ENCODE measurements around the gene MLEC.
"Not testable (repeated sequence)": the region's sequence is repeated elsewhere in the genome, so short reads cannot be mapped to it uniquely, and the experiment has no call there.

The MLEC gene

GRCh38 chr12:120663741-120664140 lies 23.2 kb upstream of the MLEC start:
- DNase-seq = no peak

GRCh38 chr12:120666571-120667390 lies 20.2 kb upstream of the MLEC start:
- DNase-seq = no peak

- no peak for DNase-seq
These were observed 18.7 kb upstream of the MLEC start for GRCh38 chr12:120668091-120668867.

- DNase-seq = no peak
These were observed 17.8 kb upstream of the MLEC start for GRCh38 chr12:120668868-120669840.

GRCh38 chr12:120670237-120670636 lies 16.7 kb upstream of the MLEC start:
- DNase-seq = not testable (repeated sequence)

GRCh38 chr12:120670667-120671066 lies 16.3 kb upstream of the MLEC start:
- DNase-seq = no peak

GRCh38 chr12:120674097-120674636 lies 12.8 kb upstream of the MLEC start:
- DNase-seq = no peak

- no peak for DNase-seq
These were observed 9.0 kb upstream of the MLEC start for GRCh38 chr12:120677765-120678473.

- DNase-seq = no peak
These were observed 8.4 kb upstream of the MLEC start for GRCh38 chr12:120678572-120678971.

GRCh38 chr12:120680165-120680738 lies 6.7 kb upstream of the MLEC start:
- no peak for DNase-seq

- DNase-seq = no peak
These were observed 2.4 kb upstream of the MLEC start for GRCh38 chr12:120684523-120684932.

GRCh38 chr12:120685522-120685921 lies 1.4 kb upstream of the MLEC start:
- no peak for DNase-seq

GRCh38 chr12:120686151-120686689 lies 729 bp upstream of the MLEC start:
- DNase-seq = peak; percentile 97

- peak; percentile 54 for DNase-seq
These were observed 785 bp downstream of the MLEC start for GRCh38 chr12:120687578-120688289.

- DNase-seq = no peak
These were observed 1.6 kb downstream of the MLEC start for GRCh38 chr12:120688527-120689071.

GRCh38 chr12:120689397-120690082 lies 2.6 kb downstream of the MLEC start:
- DNase-seq = no peak

- DNase-seq = no peak
These were observed 3.1 kb downstream of the MLEC start for GRCh38 chr12:120690083-120690450.

- DNase-seq = no peak
These were observed 4.0 kb downstream of the MLEC start for GRCh38 chr12:120690978-120691377.

- no peak for DNase-seq
These were observed 5.6 kb downstream of the MLEC start for GRCh38 chr12:120692524-120693033.

All from activated naive CD4-positive, alpha-beta T cell treated with Interleukin-2 at 50 U/mL for 16 hours (primary cell).